Panc1 (cell line): ENCODE data around the gene ZNF366.

Experiments used
- CTCF ChIP-seq: fragments of 450-650 bp; IDR thresholded peaks from 2 replicates; pipeline ENCODE4 v1.5.1; 2017; ENCODE audit warnings: mild to moderate bottlenecking
- POLR2AphosphoS5 ChIP-seq: IDR thresholded peaks from 2 replicates; pipeline ENCODE4 v1.6.1; 2012; ENCODE audit warnings: mild to moderate bottlenecking, low read depth, low read length, moderate library complexity
- SIN3A ChIP-seq: IDR thresholded peaks from 2 replicates; pipeline ENCODE4 v1.6.1; 2012; ENCODE audit warnings: low read depth, mild to moderate bottlenecking, low read length, moderate library complexity, borderline replicate concordance; ENCODE audit not compliant: insufficient read depth
- TF ChIP-seq, protein P1 (sequence below), 2 experiments: IDR thresholded peaks; 2 replicates each; pipeline ENCODE4 v1.6.1; 2011 to 2012; ENCODE audit warnings: low read depth in 2 of 2, control low read depth in 1 of 2, low read length in 1 of 2, mild to moderate bottlenecking in 1 of 2, moderate library complexity in 1 of 2; ENCODE audit not compliant: insufficient read depth in 1 of 2

DNA sequence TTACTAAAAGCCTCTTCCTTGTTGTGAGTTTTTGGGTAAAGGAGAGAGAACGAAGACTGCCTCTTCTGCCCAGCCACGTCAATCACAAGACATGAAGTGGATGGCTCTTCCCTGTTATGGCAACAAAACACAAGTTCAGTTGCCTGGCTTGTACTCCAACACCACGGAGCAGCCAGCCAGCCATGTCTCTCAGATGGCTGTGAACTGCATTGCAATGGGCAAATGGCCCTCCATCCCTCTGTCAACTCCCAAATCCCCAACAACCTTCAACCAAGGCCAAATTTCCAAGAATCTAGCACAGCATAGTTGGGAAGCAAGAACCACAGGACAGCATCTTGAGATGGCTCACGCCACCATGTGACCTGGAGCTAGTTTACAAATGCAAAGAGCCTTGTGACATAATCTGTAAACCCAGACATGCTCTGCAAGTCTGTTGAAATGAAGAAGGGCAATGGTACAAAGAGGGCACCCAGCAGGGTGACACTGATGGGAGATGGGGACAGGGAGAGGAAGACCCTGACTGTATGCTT, 53.9 kb downstream of the ZNF366 start:
- TF ChIP-seq CTCF (no peak), POLR2AphosphoS5 (no peak), SIN3A (no peak)
- TF ChIP-seq, protein P1, sequence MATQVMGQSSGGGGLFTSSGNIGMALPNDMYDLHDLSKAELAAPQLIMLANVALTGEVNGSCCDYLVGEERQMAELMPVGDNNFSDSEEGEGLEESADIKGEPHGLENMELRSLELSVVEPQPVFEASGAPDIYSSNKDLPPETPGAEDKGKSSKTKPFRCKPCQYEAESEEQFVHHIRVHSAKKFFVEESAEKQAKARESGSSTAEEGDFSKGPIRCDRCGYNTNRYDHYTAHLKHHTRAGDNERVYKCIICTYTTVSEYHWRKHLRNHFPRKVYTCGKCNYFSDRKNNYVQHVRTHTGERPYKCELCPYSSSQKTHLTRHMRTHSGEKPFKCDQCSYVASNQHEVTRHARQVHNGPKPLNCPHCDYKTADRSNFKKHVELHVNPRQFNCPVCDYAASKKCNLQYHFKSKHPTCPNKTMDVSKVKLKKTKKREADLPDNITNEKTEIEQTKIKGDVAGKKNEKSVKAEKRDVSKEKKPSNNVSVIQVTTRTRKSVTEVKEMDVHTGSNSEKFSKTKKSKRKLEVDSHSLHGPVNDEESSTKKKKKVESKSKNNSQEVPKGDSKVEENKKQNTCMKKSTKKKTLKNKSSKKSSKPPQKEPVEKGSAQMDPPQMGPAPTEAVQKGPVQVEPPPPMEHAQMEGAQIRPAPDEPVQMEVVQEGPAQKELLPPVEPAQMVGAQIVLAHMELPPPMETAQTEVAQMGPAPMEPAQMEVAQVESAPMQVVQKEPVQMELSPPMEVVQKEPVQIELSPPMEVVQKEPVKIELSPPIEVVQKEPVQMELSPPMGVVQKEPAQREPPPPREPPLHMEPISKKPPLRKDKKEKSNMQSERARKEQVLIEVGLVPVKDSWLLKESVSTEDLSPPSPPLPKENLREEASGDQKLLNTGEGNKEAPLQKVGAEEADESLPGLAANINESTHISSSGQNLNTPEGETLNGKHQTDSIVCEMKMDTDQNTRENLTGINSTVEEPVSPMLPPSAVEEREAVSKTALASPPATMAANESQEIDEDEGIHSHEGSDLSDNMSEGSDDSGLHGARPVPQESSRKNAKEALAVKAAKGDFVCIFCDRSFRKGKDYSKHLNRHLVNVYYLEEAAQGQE (IDR thresholded peaks at IDR 0.05; ENCODE audit: insufficient read depth in 1 of 2, low read depth in 2 of 2, low read length in 1 of 2) = no peak
